Upper lobe of right lung (tissue), 1 donor: Measurements from ENCODE around the gene BMP6. TPM values are rescaled to one million over a fixed set of nuclear protein-coding genes. Genes with fewer than 3 reads are reported as not detected.

Experiments used
- ATAC-seq: fragments of 200-7000 bp; cut with Tn5 transposase; one replicate; pipeline ENCODE4 v1.9.1; 2020; ENCODE audit warnings: mild to moderate bottlenecking, moderate library complexity
- DNase-seq: peaks from one replicate; pipeline ENCODE4 v3.0.0-alpha.2; 2020
- H3K27ac ChIP-seq: fragments of 200-600 bp; one replicate; pipeline ENCODE4 v1.8.0; 2022
- H3K27me3 ChIP-seq: fragments of 200-600 bp; one replicate; pipeline ENCODE4 v1.8.0; 2022; ENCODE audit warnings: mild to moderate bottlenecking
- H3K36me3 ChIP-seq: fragments of 200-600 bp; one replicate; pipeline ENCODE4 v1.8.0; 2022
- H3K4me1 ChIP-seq: fragments of 200-600 bp; one replicate; pipeline ENCODE4 v1.8.0; 2022
- H3K4me3 ChIP-seq: fragments of 200-600 bp; one replicate; pipeline ENCODE4 v1.8.0; 2022; ENCODE audit warnings: mild to moderate bottlenecking
- H3K9me3 ChIP-seq: fragments of 200-600 bp; one replicate; pipeline ENCODE4 v1.8.0; 2022
- CTCF ChIP-seq: fragments of 200-600 bp; IDR thresholded peaks from one replicate; pipeline ENCODE4 v1.8.0; 2022; ENCODE audit warnings: antibody characterized with exemption
- intact Hi-C: fragments of 100-400 bp; cut with DNase I; formaldehyde crosslinking; loops from one replicate; pipeline ENCODE4 v1.11.0; 2022
- total RNA-seq: library from RNA; stranded (reverse); fragmentation: NEBNext Ultra II Directional; extraction: Animal tissue kit (Norgen Biotek cat#: 25700); gene quantifications from one replicate; pipeline ENCODE4 v1.2.1, GENCODE V29; 2021
- donor health status: DM: no; HTN: yes; CAD: no; lungs with severe emphysema.

Gene BMP6
- total RNA-seq, 1 donor from 2014 or later = 6.6 TPM

GRCh38 chr6:7726416-7727085, 652 bp downstream of the BMP6 start:
- Histone ChIP-seq H3K27ac (no peak overlapping the region), H3K4me1 (peaks cover 22% of the 10 kb centered on the region)
- ATAC-seq = peak; percentile 48

GRCh38 chr6:7727086-7727945, 1.4 kb downstream of the BMP6 start:
- Histone ChIP-seq H3K27ac (no peak overlapping the region), H3K27me3 (peaks cover 40% of the 10 kb centered on the region), H3K4me1 (peaks cover 22% of the 10 kb centered on the region), H3K4me3 (peak overlapping the region; percentile 67), H3K9me3 (no peaks in the 10 kb centered on the region), H3K36me3 (no peaks in the 10 kb centered on the region)
- no peak for TF ChIP-seq CTCF
- DNase-seq (no peak), ATAC-seq (no peak)
- intact Hi-C loops = no loop called here

More at GRCh38 chr6:7726416-7727085, 652 bp downstream of the BMP6 start:
- no peaks in the 10 kb centered on the region for H3K36me3 ChIP-seq
- H3K27me3 ChIP-seq = peaks cover 40% of the 10 kb centered on the region
- no peaks in the 10 kb centered on the region for H3K9me3 ChIP-seq
- no peak for DNase-seq
- intact Hi-C loops = no loop called here
- TF ChIP-seq CTCF = no peak
- peak overlapping the region; percentile 67 for H3K4me3 ChIP-seq

GRCh38 chr6:7727946-7728854, 2.3 kb downstream of the BMP6 start:
- Histone ChIP-seq H3K4me3 (peak overlapping the region; percentile 67), H3K27me3 (peaks cover 40% of the 10 kb centered on the region), H3K27ac (no peak overlapping the region), H3K36me3 (no peaks in the 10 kb centered on the region), H3K4me1 (peaks cover 22% of the 10 kb centered on the region), H3K9me3 (no peaks in the 10 kb centered on the region)
- no peak for TF ChIP-seq CTCF
- DNase-seq = peak; percentile 69
- intact Hi-C loops = no loop called here
- ATAC-seq = no peak

GRCh38 chr6:7728855-7729590, 3.1 kb downstream of the BMP6 start:
- DNase-seq = no peak
- intact Hi-C loops = no loop called here
- no peak for TF ChIP-seq CTCF
- H3K36me3 ChIP-seq = no peaks in the 10 kb centered on the region
- H3K27me3 ChIP-seq = peaks cover 44% of the 10 kb centered on the region
- peaks cover 22% of the 10 kb centered on the region for H3K4me1 ChIP-seq
- no peak overlapping the region for H3K27ac ChIP-seq
- H3K9me3 ChIP-seq = no peaks in the 10 kb centered on the region
- no peak for ATAC-seq
- H3K4me3 ChIP-seq = peak overlapping the region; percentile 67
